Left hindlimb (tissue), 1 donor: Measurements from ENCODE around the gene ANGPTL8.

Source experiments
- DNase-seq: peaks from one replicate; pipeline ENCODE4 v3.0.0-alpha.2; 2018

The ANGPTL8 gene

DNA sequence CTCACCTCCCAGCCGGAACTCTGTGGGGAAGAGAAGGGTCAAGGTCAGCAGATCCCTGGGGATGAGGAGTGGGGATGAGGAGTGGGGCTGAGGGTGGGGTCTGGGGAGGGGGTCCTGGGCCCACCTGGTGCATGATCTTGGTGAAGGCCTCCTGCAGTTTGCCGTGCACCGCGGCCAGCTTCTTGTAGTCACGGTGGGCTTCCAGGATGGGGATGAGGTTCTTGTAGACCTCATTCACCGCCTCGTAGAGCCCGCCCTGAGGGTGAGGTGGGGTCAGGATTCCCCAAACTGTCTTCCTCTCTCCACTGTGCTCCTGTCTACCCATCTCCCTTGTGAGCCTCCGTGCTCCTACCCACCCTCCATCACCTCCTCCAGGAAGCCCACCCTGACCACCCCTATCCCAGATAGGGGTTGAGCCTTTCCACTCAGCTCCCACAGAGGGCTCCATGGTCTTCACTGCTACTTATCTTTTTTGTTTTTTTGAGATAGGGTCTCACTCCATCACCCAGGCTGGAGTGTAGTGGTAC, 35.3 kb upstream of the ANGPTL8 start:
- no peak for DNase-seq

DNA sequence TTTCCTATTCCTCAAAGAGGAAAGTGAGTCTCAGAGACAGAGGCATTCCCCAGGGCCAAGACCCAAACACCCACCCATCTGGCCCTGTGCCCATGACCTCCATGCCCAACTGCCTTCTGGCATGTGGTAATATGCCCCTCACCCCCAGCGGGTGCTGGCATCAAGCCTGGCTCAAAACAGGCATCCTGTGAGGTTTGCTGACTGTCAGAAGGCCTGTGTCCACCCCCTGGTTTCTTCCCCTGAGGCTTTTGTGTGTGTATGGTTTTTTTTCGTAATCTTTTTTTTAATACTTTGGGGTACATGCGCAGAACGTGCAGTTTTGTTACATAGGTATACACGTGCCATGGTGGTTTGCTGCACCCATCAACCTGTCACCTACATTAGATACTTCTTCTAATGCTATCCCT, 34.5 kb upstream of the ANGPTL8 start:
- no peak for DNase-seq

DNA sequence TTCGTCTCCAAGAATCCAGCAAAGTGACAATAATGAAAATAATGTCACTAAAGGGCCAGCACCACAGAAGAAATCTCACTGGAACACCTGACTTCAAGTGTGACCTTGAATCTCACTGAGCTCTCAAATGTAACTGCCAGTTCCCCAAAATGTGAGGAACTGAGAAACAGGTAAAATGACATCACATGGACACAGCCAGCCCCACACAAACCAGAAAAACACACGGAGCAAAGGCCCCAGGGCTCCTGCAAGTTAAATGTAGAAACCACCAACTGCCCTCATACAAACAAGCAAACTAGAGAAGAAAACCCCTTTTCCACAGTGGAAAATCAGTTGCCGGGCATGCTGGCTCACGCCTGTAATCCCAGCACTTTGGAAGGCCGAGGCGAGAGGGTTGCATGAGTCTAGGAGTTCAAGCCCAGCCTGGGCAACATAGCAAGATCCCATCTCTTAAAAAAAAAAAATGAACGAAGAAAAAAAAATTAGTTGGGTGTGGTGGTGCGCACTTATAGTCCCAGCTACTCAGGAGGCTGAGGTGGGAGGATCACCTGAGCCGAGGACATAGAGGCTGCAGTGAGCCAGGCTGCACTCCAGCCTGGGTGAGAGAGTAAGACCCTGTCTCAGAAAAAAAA, 33.4 kb upstream of the ANGPTL8 start:
- no peak for DNase-seq

DNA sequence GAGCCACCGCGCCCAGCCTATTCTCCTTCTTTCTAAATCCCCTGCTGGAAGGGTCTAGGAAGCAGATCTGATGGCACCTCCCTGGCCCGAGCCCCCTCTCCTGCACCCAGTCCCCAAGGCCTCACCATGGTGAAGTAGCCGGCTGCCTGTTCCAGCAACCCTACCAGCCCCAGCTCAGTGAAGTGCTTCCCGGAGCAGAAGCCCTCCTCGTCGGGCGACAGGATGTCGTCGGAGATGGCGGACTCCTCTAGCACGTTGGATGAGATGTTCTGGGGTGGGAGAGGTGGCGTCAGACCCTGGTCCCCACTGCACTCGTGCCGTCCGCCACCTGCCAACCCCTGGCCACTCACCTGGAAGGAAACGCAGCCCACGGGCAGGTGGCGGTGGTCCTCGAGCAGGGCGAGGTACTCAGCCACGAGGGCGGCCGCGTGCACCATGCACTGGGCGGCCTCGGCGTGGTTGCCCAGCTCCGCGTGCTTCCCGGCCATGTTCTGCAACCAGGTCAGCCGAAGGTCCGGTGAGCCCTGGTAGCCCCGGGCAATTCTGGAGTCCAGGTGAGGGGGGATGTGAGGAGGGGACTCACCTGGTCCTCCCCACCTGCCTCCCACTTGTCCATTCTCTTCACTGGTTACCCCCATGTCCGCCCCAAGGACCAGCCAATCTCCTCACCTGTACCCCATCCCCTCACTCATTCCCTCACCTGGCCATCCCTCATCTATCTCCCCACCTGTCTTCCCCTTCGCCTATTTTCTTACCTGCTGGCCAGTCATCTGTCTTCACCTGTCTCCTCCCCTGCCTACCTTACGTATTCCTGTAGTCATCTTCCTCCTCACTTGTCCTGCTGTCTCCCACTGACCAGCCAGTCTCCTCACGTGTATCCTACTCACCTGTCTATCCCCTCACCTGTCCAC, 30.6 kb upstream of the ANGPTL8 start:
- DNase-seq: no peak

DNA sequence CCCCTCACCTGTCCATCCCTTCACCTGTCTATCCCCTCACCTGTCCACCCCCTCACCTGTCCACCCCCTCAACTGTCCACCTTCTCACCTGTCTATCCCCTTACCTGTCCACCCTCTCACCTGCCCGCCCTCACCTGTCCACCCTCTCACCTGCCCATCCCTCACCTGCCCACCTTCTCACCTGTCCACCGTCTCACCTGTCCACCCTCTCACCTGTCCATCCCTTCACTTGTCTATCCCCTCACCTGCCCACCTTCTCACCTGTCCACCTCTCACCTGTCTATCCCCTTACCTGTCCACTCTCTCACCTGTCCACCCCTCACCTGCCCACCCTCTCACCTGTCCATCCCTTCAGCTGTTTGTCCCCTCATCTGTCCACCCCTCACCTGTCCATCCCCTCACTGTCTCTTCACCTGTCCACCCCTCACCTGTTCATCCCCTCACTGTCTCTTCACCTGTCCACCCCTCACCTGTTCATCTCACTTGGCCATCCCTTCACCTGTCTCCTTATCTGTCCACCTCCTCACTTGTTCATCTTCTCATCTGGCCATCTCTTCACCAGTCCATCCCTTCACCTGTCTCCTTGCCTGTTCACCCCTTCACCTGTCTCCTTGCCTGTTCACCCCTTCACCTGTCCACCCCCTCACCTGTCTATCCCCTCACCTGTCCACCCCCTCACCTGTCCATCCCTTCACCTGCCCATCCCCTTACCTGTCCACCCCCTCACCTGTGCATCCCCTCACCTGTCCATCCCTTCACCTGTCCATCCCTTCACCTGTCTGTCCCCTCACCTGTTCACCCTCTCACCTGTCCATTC, 29.4 kb upstream of the ANGPTL8 start:
- no peak for DNase-seq

DNA sequence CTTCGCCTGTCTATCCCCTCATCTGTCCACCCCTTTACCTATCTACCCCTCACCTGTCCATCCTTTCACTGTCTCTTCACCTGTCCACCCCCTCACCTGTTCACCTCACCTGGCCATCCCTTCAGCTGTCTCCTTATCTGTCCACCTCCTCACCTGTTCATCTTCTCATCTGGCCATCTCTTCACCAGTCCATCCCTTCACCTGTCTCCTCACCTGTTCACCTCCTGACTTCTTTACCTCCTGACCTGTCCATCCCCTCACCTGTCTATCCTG, 28.8 kb upstream of the ANGPTL8 start:
- no peak for DNase-seq

DNA sequence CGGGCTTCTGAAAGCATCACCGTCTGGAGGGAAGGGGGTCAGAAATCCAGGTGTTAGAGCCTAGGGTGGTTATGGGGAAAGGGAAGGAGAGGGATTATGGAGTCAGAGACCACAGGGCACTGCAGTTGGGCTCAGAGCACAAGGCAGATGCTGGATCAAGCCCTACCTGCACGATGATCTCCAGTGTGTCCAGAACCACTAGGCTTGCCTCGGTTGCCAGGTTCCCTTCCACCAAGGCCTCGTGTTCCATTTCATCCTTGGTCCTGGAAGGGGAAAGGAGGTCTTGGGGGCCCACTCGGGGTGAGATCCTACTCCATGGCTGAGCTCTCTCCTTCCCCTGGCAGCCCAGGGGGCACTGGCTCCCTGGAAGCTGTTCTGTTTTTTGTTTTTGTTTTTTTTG, 25.0 kb upstream of the ANGPTL8 start:
- DNase-seq: no peak

DNA sequence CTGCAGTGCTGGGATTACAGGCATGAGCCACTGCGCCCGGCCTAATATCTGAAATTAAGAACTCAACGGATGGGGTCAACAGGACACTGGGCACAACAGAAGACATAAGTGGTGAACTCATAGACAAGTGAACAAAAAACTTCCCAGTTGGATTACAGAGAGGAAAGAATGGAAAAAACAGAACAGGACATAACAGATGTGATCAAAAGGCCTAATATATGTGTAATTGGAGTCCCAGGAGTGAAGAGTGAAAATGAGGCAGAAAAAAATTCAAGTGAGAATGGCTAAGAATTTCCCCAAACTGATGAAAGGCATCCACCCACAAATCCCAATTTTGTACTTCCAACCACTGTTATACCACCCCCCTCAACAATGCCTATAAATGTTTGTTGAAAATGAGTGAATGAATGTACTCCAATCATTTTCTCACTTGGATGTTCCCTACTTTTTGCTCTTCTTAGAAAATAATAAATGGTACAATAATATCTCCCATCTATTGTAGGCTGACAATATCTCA, 18.3 kb upstream of the ANGPTL8 start:
- DNase-seq: no peak

DNA sequence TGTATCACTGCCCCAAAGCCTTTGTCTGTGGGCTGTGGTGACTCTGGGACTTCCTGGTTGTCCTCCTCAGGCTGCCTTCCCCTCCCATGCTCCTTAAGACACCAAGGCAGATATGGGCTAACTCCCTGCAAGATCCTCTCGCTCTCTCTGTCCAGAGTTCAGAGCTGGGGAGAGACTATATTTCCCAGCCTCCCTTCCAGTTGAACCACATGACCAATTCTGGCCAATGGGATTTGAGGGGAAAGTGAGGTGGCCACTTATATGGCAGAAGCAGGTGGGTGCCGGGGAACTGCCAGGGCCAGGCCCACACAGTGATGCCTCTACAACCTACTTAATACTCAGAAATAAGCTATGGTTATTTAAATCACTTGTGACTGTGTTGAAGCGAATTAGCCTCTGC, 16.2 kb upstream of the ANGPTL8 start:
- no peak for DNase-seq

DNA sequence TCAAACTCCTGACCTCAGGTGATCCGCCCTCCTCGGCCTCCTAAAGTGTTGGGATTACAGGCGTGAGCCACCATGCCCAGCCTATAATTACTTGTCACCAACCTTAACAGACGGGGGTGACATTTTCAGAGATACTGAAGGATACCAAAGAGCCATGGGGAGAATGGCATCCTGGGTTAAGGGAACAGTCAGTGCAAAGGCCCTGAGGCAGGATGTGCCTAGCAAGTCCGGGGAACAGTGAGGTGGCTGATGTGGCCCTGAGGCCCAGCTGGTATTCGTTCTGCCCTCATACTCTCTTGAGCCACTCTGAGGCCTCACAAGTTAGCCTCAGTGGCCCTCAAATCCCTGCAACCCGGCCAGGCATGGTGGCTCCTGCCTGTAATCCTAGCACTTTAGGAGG, 15.0 kb upstream of the ANGPTL8 start:
- DNase-seq: no peak

DNA sequence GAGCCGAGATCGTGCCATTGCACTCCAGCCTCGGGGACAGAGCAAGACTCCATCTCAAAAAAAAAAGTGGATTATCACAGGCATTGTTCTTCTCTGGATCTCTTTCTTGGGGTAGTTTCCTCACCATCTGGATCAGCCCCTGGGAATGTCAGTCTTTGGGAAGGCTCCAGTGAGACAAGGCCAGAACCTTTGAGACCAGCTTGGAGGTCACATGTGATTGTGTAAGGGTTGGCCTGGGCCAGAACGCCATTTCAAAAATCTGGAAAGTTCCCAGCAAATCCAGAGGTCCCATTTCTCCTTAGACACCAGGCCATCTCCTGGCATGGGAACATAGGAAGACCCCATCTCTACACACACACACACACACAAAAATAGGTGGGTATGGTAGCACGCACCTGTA, 14.2 kb upstream of the ANGPTL8 start:
- DNase-seq: no peak

DNA sequence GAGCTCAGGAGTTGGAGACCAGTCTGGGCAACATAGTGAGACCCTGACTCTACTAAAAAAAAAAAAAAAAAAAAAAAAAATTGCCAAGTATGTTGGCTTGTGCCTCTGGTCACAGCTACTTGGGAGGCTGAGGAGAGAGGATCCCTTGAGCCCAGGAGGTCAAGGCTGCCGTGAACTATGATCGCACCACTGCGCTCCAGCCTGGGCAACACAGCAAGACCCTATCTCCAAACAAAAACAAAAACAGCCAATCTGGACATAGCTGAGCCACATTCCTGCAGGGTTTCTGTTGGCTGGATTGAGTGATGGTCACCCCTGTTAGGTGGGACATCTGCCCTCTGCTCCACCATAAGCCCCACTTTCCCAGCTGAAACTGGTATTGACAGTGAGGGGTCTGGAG, 13.6 kb upstream of the ANGPTL8 start:
- DNase-seq: no peak

DNA sequence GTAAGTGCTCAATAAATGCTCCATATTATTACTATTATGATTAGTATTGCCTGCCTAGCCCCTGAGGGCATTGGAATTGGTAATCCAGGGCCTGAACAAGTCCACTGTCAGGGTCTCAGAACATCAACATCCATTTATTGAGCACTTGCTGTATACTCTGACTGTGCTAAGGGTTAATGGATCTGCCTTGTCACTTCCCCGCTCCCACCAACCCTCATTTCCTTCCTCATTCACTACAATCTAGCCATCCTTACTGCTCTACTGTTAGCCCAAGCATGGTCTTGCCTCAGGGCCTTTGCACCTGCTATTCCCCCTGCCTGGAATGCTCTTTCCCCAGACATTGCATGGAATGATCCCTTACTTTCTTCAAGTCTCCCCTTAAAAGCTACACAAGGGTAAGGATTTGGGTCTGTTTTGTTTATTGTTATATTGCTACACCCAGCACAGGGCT, 12.7 kb upstream of the ANGPTL8 start:
- no peak for DNase-seq

DNA sequence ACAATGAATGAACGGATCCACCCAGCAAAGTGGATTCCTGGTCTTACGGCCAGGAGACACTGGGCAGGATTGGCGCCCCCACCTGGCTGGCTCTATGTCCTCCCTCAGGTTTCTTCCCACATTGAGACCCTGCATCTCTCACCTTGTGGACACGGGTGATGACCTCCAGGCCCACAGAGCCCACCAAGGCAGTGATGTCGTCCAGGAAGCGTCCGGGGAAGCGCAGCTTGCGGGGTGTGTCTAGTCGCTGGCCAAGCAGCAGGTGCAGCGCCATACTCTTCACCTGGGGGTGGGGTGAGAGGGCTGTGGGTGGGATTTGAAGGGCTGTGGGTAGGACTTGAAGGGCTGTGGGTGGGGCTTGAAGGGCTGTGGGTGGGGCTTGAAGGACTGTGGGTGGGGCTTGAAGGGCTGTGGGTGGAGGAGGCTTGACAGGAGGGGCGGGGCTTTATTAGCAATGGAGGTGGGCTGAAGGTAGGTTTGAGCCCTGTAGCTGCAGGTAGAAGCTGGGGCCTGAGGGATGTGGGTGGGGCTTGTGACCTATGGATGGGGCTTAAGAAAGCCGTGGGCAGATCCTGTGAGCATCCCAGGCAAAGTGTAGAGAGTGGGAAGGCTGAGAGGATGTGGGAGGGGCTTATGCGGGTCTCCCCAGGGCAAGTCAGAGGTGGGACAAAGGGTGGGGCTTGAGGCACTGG, 12.1 kb upstream of the ANGPTL8 start:
- no peak for DNase-seq

DNA sequence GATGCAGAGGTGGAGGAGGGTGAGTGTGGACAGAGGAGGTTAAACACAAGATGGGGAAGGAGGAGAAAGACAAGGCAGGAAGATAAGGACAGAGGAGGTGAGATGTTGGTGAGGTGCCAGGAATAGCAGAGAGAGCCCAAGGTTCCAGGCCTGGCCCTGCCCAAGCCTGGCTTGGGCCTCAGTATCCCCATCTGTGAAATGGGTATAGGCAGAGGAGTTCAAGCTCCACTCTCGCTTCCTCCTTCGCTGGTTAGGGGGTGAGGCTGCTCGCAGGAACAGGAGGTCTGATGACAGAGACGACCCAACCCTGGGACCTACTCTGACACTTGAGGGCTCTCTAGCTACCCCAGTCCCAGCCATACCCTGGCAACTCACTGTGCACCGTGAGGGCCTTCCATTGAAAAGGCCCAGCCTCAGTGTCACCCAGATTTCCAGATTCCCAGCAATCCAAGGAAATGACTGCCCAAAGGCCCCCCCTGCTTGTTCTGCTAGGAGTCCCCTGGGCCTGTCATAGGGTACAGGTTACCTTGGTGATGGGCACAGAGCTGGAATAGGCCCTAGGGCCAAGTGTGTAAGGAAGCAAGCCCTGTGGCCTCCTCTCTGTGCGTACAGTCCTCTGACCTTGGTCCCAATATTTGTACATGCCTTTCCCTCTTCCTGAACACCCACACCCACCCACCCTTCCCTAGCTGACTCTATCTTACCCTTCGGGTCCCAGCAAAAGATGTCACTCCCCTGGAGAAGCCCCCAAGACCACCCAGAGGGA, 8.6 kb upstream of the ANGPTL8 start:
- no peak for DNase-seq

DNA sequence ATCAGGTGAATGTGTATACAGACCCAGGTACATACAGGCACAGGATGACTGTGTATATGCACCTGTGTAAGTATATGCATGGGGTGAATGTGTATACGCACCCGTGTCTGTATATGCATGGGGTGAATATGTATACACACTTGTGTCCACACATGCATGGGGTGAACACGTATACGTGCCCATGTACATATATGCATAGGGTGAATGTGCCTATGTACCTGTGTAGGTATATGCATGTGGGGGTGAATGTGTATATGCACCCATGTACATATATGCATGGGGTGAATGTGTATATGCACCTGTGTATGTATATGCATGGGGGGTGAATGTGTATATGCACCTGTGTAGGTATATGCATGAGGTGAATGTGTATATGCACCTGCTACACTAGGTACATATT, 6.9 kb upstream of the ANGPTL8 start:
- no peak for DNase-seq

DNA sequence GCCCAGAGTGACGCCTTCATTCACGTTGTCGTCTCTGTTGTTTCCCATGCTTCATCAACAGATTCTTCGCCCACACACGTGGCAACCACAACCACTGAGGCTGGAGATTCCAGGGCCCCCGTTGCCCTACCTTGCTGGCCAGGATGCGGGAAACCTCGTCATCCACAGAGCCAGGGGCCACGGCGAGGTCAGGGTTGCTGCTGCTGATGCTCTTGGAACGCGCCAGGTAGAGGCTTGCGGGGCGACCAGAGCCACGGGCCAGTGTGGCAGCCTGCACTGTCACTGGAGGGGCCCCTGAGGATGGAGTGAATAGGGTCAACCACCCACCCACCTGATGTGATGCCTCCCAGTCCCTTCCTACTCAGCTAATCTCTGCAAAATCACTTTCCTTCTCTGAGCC, 6.3 kb upstream of the ANGPTL8 start:
- no peak for DNase-seq

DNA sequence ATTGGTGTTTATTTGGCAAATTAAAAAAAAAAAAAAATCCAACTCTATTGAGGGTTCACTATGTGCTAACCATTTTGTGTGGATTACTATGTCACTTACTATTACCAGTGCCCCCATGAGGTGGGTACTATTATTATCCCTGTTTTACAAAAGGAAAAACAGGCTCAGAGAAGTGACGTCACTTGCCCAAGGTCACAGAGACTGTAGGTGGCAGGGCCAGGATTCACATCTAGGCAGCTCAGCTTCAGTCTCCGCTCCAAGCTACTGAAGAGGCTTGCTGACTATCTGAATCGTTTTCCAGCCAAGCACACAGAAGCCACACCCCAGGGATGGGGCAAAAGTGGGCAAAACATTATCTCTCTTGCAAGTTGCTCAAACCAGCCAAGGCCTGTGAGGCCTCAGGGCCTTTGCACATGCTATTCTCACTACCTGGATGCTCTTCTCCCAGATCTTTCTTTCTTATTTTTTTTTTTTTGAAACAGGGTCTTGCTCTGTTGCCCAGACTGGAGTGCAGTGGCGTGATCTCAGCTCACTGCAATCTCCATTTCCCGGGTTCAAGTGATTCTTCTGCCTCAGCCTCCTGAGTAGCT, 4.8 kb upstream of the ANGPTL8 start:
- DNase-seq: no peak

DNA sequence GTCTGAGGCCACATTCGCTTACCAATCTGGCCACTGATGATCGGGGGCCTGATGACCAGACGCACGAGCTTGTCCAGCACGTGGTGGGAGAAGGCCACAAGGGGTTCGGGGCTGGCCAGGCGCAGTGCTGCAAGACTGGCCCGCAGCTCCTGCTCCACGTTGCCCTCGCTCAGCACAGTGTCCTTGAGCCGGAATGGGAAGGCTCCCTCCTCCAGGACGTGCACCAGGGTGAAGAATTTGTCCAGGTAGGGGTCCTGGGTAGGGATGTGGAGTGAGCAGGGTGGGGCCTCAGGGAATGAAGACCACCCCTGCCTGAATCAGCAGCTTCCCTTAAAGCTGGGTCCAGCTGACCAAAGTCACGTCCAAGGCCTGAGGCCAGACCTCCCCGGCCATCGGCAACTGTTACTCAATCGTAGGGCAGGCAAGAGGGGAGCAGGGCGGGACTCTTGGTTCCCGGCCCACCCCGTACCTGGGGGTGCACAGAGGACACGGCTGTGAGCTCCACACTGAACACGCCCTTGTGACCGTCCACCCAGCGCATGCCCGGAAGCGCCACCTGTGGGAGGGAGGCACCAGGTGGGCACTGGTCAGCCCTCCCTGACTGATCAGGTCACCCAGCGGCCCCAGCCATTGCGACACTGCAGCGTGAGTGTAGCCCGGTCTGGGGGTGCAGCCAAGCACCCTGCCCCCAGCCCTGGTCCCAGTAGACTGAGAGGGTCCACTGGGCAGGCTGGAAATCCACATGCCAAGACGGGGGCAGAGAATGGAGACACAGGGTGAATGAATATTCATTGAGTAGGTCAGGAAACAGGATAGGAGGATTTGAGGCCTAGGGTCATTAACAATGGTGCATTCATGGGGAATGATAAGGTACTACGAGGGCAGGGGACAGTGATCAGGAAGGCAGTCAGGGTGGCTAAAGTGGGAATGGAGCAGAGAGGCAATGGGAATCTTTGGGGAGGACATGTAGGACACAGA, 2.8 kb upstream of the ANGPTL8 start:
- DNase-seq: no peak

DNA sequence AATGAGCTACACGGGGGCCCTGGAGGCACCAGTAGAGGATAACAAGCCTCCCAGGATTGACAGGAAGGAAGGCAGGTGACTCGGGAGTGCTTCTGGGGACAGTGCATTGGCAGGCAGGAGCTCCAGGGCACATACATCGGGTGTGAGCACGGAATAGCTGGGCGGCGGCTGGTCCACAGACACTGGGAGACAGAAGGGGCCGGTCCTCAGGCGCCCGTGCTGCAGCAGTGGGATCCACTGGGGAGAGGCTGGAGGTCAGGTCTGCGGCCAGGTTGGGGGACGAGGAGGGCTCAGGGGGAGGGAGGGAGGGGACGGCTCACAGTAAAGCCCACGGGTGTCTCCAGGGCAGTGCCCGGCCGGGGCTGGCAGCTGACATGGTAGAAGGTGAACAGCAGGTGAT, 2.1 kb upstream of the ANGPTL8 start:
- no peak for DNase-seq
